Naive B cell (primary cell): ENCODE data around the gene STX18. TPM values are rescaled to one million over a fixed set of nuclear protein-coding genes. Genes with fewer than 3 reads are reported as not detected.

Source experiments
- polyA plus RNA-seq, 6 donors: library from polyadenylated mRNA; unstranded; fragments of 300-500 nt; fragmentation: Illumina TruSeq; gene quantifications; one replicate each; pipeline ENCODE4 v1.2.3, GENCODE V29; 2021; ENCODE audit warnings: low read depth in 6 of 6

The STX18 gene
- polyA plus RNA-seq, 6 donors from 2014 or later: 7.8 to 27.5 (median 22.9) TPM

Other genes with a start within 250 kb of the STX18 start
- under 1 TPM in 2 of 6 donors, not detected in 4; 0.10 to 0.14 TPM for gene NSG1, start 154.9 kb downstream of the STX18 start, polyA plus RNA-seq